ENCODE measurements around the gene MCM5. TPM values are rescaled to one million over a fixed set of nuclear protein-coding genes. Genes with fewer than 3 reads are reported as not detected.

MCM5 gene
- total and polyA plus RNA-seq, 2 experiments from 2014 or later, result 288 to 325 TPM

- TF ChIP-seq, protein P1, sequence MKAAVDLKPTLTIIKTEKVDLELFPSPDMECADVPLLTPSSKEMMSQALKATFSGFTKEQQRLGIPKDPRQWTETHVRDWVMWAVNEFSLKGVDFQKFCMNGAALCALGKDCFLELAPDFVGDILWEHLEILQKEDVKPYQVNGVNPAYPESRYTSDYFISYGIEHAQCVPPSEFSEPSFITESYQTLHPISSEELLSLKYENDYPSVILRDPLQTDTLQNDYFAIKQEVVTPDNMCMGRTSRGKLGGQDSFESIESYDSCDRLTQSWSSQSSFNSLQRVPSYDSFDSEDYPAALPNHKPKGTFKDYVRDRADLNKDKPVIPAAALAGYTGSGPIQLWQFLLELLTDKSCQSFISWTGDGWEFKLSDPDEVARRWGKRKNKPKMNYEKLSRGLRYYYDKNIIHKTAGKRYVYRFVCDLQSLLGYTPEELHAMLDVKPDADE (IDR thresholded peaks at IDR 0.05), result no peak
Measured at GRCh38 chr22:35422936-35423335, 23.0 kb downstream of the MCM5 start (continued).

GRCh38 chr22:35424081-35424480 lies 24.1 kb downstream of the MCM5 start:
- Histone ChIP-seq H3K9me2 (ENCODE audit: insufficient read depth) (no peaks in the 10 kb centered on the region), H3K79me2 (replicated peaks; ENCODE audit: insufficient read depth) (peaks cover 21% of the 10 kb centered on the region; the same call in 1 of the 2 replicates), H3K4me3 (no peak overlapping the region), H2AFZ (no peak overlapping the region), H3K27me3 (ENCODE audit: insufficient read depth) (no peaks in the 10 kb centered on the region), H3K4me2 (no peak overlapping the region), H3K27ac (ENCODE audit: low read depth) (no peak overlapping the region), H3K36me3 (ENCODE audit: insufficient read depth) (peaks cover 67% of the 10 kb centered on the region), H3K4me1 (ENCODE audit: insufficient read depth) (peaks cover 18% of the 10 kb centered on the region), H4K20me1 (replicated peaks; ENCODE audit: insufficient read depth) (peaks cover 35% of the 10 kb centered on the region), H3F3A (replicated peaks; ENCODE audit: low read depth) (peaks cover 57% of the 10 kb centered on the region; the same call in 1 of the 2 replicates)
- ATAC-seq, result no peak
- DNase-seq (ENCODE audit: low spot score), result no peak
- H3K36me3 Mint-ChIP-seq (ENCODE audit: low read depth), result peaks cover 90% of the 10 kb centered on the region
- no peak overlapping the region for H3K4me3 Mint-ChIP-seq
- H3K4me1 Mint-ChIP-seq, result peaks cover 40% of the 10 kb centered on the region
- H3K27me3 Mint-ChIP-seq (ENCODE audit: insufficient read depth, low read depth, poor library complexity), result peaks cover 17% of the 10 kb centered on the region
- H3K9me3 Mint-ChIP-seq, result no peaks in the 10 kb centered on the region
- no peak overlapping the region; the same call in 1 of the 2 replicates for H3K27ac Mint-ChIP-seq
- TF ChIP-seq JUNB (IDR thresholded peaks at IDR 0.05; ENCODE audit: unreplicated experiment) (no peak), CREB1 (CRISPR knock-in tag; IDR thresholded peaks at IDR 0.05; ENCODE audit: low read depth) (no peak), ZNF114 (CRISPR knock-in tag; IDR thresholded peaks at IDR 0.05) (no peak), ZNF331 (CRISPR knock-in tag; IDR thresholded peaks at IDR 0.05; ENCODE audit: low read depth) (no peak), EZH2phosphoT487 (IDR thresholded peaks at IDR 0.05; ENCODE audit: unreplicated experiment) (no peak), POLR2AphosphoS5 (IDR thresholded peaks at IDR 0.05; ENCODE audit: low read depth) (no peak), NANOG (IDR thresholded peaks at IDR 0.05; ENCODE audit: borderline replicate concordance) (no peak), STAT1 (IDR thresholded peaks at IDR 0.05; ENCODE audit: unreplicated experiment) (no peak), REST (IDR thresholded peaks at IDR 0.05; ENCODE audit: unreplicated experiment) (no peak)
- TF ChIP-seq, protein P2, sequence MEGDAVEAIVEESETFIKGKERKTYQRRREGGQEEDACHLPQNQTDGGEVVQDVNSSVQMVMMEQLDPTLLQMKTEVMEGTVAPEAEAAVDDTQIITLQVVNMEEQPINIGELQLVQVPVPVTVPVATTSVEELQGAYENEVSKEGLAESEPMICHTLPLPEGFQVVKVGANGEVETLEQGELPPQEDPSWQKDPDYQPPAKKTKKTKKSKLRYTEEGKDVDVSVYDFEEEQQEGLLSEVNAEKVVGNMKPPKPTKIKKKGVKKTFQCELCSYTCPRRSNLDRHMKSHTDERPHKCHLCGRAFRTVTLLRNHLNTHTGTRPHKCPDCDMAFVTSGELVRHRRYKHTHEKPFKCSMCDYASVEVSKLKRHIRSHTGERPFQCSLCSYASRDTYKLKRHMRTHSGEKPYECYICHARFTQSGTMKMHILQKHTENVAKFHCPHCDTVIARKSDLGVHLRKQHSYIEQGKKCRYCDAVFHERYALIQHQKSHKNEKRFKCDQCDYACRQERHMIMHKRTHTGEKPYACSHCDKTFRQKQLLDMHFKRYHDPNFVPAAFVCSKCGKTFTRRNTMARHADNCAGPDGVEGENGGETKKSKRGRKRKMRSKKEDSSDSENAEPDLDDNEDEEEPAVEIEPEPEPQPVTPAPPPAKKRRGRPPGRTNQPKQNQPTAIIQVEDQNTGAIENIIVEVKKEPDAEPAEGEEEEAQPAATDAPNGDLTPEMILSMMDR (conservative IDR thresholded peaks at IDR 0.05; ENCODE audit: low read depth in 2 of 2), result no peak
- TF ChIP-seq, protein P3, sequence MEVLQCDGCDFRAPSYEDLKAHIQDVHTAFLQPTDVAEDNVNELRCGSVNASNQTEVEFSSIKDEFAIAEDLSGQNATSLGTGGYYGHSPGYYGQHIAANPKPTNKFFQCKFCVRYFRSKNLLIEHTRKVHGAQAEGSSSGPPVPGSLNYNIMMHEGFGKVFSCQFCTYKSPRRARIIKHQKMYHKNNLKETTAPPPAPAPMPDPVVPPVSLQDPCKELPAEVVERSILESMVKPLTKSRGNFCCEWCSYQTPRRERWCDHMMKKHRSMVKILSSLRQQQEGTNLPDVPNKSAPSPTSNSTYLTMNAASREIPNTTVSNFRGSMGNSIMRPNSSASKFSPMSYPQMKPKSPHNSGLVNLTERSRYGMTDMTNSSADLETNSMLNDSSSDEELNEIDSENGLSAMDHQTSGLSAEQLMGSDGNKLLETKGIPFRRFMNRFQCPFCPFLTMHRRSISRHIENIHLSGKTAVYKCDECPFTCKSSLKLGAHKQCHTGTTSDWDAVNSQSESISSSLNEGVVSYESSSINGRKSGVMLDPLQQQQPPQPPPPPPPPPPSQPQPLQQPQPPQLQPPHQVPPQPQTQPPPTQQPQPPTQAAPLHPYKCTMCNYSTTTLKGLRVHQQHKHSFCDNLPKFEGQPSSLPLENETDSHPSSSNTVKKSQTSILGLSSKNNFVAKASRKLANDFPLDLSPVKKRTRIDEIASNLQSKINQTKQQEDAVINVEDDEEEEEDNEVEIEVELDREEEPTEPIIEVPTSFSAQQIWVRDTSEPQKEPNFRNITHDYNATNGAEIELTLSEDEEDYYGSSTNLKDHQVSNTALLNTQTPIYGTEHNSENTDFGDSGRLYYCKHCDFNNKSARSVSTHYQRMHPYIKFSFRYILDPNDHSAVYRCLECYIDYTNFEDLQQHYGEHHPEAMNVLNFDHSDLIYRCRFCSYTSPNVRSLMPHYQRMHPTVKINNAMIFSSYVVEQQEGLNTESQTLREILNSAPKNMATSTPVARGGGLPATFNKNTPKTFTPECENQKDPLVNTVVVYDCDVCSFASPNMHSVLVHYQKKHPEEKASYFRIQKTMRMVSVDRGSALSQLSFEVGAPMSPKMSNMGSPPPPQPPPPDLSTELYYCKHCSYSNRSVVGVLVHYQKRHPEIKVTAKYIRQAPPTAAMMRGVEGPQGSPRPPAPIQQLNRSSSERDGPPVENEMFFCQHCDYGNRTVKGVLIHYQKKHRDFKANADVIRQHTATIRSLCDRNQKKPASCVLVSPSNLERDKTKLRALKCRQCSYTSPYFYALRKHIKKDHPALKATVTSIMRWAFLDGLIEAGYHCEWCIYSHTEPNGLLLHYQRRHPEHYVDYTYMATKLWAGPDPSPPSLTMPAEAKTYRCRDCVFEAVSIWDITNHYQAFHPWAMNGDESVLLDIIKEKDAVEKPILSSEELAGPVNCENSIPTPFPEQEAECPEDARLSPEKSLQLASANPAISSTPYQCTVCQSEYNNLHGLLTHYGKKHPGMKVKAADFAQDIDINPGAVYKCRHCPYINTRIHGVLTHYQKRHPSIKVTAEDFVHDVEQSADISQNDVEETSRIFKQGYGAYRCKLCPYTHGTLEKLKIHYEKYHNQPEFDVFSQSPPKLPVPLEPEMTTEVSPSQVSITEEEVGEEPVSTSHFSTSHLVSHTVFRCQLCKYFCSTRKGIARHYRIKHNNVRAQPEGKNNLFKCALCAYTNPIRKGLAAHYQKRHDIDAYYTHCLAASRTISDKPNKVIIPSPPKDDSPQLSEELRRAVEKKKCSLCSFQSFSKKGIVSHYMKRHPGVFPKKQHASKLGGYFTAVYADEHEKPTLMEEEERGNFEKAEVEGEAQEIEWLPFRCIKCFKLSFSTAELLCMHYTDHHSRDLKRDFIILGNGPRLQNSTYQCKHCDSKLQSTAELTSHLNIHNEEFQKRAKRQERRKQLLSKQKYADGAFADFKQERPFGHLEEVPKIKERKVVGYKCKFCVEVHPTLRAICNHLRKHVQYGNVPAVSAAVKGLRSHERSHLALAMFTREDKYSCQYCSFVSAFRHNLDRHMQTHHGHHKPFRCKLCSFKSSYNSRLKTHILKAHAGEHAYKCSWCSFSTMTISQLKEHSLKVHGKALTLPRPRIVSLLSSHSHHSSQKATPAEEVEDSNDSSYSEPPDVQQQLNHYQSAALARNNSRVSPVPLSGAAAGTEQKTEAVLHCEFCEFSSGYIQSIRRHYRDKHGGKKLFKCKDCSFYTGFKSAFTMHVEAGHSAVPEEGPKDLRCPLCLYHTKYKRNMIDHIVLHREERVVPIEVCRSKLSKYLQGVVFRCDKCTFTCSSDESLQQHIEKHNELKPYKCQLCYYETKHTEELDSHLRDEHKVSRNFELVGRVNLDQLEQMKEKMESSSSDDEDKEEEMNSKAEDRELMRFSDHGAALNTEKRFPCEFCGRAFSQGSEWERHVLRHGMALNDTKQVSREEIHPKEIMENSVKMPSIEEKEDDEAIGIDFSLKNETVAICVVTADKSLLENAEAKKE (CRISPR knock-in tag; IDR thresholded peaks at IDR 0.05), result no peak
- TF ChIP-seq, protein P1 (IDR thresholded peaks at IDR 0.05), result no peak

Data from GM23338 (cell line).